IPS-NIHi7 (cell line): ENCODE results near the gene STARD3.
"Not testable (repeated sequence)": the region's sequence is repeated elsewhere in the genome, so short reads cannot be mapped to it uniquely, and the experiment has no call there.

Experiments
- DNase-seq: peaks from one replicate; pipeline ENCODE4 v3.0.0; 2012; ENCODE audit warnings: mixed read lengths; ENCODE audit errors: extremely low spot score

Gene STARD3

DNA sequence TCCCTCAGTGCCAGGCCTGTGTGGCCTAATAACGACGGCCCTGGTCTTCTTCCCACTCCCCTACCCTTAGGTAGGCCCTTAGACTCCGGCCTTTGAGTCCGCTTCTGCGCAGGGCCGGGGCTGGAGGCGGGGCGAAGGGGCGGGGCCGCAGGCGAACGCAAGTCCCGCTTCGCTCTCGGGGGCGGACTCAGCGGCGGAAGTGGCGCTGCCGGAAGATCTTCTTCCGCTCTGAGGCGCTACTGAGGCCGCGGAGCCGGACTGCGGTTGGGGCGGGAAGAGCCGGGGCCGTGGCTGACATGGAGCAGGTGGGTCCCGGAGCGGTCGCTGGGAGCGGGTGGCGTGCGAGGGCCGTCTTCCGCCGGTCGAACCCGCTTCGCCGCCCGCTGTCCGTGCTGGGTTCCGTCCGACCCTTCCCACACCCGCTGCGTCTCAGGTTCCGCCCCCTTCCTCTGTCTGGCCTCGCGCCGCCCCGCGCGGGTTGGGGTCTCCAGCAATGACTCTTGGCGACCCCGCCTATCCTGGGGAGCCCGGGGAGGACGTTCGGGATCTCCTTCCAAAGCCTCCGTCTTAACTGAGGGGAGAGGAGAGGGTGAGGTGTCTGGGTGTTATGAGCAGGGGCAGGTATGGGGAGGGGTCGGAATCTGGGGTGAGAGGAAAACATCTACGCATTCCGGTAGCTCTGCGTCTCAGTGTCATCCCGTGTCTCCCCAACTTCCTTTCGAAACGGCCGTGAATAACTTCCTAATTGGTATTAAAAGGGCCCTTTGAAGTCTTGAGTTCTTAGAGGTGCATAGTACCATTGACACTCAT is at the start of gene STARD3:
TSS of gene STARD3 (plus strand) at position 218 of the 810 bp plus-strand sequence. CDS start 16,388 bp downstream, outside the sequence.
- peak; percentile 93 for DNase-seq

DNA sequence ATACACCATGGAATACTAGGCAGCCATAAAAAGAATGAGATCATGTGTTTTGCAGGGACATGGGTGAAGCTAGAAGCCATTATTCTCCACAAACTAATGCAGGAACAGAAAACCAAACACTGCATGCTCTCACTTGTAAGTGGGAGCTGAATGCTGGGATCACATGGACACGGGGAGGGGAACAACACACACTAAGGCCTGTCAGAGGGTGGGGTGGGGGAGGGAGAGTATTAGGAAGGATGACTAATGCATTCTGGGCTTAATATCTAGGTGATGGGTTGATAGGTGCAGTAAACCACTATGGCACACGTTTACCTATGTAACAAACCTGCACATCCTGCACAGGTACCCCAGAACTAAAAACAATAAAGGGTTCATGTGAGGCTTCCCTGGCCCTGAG is 46.8 kb upstream of the STARD3 start:
- DNase-seq, result not testable (repeated sequence)

DNA sequence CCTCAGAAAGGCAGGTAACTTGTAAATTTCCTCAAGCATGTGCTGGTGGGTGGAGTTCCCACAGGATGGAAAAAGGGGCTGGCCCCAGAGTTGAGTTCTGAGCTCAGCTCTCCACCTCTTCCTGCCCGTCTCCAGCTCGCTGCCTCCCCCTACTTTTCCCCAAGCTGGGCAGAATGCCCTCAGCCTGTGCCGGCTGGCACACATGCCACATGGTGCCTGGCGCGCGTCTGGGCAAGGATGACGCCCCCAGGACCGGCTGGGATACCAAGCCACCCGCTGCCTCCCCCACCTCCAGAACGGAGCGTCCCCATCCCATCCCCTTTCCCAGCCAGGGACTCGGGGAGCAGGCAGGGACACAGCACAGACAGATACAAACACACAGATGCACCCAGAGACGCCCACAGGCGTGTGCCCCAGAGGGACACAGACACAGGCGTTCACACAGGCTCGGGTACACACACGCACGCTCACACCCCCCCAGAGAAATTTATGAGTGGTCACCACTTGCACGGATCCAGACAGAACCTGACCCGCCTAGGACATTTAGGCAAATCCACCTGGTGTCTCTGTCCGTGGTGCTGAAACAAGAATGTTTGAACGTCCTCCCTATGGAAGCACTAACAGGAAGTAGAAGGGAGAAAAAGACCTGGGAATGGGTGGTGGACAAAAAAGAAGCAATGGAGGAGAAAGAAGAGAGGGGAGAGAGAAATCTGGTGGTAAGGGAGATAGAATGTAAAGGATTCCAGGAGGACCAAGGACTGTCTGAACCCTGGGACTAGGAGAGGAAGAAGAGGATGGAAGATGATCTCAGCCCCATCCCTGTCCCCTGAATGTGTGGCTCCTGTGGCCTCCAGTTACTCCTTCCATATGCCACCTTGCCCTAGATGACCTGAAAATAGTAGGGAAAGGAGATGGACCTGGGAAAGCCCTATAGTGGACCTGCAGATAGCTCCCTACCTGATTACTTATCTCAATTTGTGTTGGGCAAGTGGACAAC is 44.7 kb upstream of the STARD3 start:
- peak; percentile 71 for DNase-seq

DNA sequence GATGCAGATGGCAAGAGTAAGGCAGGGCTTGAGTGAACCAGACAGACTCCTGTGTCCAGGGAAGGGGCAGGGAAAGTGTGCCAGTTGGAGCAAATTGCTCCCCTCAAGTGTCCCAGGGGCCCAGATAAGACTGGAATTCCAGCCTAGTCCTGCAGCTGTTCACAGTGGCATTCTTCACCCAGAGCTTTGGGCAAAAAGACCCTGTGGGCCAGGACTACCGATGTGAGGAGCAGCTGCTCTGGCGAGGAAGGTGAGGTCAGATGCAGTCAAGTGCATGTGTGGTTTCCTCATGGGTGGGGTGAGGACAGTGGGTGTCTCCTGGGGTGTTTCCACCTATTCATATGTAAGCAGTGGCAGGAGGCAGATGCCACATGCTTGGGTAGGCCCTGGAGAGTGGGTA is 43.6 kb upstream of the STARD3 start:
- DNase-seq, result no peak

DNA sequence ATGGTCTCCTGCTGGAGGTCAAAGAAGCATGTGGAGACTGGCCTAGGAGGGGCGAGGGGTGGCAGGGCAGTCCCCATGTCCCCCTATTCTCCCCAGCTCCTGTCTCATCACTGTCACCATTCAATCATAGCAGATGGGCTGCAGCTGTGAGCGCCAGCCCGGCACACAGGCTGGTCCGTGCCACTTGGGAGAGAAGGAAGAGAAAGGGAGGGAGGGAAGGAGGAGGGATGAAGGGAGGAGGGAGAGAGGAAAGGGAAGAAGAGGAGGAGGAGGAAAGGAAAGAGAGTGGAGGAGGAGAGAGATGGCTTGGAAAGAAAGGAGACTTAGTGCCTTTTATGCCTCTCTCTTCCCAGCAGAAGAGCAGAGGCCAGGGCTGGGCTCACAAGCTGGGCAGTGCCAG is 41.6 kb upstream of the STARD3 start:
- no peak for DNase-seq

DNA sequence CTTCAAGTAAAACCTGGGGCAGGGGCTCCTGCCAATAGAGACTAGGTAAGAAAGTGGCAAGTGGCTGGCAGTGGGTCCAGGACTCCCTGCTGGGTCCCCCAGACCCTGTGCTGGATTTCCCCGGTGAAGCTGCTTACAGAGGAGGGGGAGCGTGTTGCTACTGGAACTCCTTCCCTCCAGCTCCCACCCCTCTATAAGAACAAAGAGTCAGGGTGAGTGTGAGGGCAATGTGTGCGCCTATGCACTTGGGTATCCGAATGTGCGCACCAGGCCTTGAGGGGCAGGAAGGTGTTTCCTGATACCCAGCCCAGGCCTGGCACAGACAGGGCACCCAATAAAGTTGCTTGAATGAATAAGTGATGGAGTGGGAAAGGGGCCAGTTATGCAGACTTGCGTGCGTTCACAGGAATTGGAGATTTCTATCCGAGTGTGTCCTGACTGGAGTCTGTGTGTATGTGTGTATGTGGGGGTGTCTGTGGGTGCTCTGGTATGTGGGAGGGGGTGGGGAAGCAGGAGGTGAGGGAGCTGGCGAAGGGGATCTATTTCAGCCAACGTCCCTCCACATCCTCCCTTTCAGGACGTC is 40.9 kb upstream of the STARD3 start:
- no peak for DNase-seq

DNA sequence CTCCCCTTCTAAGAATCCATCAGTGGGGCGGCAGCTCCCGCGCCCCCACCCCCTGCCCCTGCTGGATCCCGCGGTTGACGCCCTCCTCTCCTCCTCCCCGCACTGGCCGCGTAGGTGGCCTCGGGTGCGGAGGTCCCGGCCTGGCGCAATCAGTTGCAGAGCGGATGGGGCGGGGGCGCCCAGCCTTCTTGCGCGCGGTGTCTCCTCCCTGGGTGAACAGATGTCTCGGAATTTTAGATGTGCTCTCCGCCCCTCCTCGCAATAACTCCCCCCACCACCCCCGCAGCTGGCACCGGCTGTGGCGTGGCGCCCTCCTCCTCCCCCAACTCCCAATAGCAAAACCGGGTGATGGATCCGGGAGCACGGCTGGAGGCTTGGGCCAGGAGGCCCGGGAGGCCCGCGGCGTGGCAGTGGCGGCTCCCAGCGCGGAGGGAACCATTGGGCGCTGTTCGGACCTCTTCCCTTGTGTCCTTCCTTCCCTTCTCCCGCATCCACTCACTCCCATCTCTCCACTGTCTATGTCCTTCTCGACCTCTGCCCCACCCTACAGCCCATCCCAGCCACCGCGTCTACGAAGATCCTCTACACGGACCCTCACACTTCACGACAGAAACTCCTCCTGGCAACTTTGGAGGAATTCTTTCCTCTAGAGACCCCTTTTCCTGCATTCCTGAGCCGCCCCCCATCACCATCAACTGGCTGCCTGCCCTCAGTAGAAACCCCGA is 40.2 kb upstream of the STARD3 start:
- DNase-seq, result no peak

DNA sequence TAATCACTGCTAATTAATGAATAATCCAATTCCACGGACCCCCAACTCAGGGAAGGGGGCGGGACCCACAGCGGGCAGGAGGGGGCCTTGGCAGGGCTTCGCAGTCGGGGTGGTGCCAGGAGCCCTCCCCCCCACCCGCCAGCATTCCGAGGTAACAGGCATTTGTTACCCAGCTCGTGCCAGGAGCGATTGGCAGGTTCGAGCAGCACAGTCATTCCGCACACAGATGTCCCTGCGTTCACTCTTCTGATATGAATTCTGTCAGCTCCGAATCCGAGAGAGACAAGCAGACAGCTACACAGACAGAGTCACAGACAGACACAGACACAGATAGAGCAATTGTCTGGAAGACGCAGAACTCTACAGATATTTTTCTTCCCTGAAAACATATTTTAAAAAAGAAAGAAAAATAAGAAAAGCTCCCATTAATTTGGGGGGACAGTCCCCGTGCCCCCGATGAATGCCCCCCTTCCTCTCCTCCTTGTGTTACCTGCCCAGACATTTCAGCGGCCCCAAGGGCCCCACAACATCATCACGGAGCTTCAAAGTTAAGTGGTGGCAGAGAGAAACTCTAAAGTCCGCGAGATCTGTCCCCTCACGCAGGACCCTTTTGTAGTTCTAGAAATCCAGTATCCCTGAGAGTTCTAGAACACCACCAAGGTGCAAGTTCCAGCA is 39.4 kb upstream of the STARD3 start:
- DNase-seq, result no peak

DNA sequence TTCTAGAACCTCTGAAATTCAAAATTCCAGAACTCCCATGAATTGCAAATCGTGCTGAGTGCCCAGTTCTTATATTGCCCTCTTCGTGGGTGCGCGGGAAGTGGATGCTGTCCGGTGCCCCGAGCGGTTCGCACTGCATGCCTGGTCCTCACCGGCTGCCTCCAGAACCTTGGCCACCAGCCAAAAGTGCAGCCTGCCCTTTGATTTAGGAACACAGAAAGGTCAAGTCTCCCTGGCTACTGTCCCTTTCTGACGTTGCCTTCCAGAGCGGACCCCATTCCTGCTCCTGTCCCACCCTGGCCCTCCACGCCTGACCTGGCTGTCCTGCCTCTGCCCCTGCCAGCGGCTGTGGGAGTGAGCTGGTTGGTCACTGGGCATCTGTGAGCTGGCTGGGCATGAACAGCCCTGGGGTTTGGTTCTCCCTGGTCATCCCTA is 38.9 kb upstream of the STARD3 start:
- DNase-seq, result no peak

DNA sequence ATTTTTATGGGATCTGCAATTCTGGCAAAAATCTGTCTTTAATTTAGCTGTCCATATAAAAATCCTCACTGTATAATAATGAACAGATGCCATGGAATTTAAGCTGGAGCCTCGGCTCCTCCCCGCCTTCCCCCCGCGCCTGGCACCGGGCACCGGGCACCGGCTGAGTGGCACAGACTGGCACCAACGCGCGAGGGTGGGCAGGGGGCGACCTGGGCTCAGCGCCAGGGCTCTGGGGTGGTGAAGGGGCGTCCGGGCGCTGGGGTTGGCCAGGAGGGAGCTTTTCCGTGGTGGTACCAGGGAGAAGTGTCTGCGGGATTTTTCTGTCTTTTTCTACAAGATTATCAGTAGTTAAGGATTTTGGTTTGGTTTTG is 38.3 kb upstream of the STARD3 start:
- DNase-seq, result no peak

DNA sequence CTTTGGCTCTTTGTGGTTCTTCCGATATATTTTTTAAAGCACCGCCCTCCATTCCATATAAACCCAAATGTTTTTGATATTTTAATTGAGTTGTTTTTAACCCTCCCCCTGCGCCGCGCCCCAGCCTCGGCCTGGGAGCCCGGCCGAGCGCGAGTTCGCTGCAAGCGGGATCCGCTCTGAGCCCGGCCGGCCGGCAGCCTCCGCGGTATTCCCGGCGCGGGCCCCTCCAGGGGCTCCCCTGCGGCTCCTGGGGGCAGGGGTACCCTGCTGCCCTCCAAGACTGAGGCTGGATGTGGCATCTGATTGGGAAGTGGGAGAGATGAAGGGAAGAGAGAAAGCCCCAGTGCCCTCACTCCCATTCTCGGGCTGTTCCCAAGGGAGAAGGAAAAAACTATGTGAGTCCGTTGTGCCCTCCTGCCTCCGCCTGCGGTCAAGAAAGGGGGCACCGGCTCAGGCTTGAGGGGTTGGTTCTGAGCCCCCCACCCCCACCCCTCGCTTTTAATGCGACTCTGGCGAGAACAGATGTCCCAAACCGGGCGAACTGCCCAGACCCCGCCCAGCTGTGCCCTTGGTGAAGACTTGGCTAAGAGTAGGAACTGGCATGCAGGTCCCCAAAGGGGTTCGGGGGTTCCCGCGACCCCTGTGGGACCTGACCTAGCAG is 37.8 kb upstream of the STARD3 start:
- no peak for DNase-seq

DNA sequence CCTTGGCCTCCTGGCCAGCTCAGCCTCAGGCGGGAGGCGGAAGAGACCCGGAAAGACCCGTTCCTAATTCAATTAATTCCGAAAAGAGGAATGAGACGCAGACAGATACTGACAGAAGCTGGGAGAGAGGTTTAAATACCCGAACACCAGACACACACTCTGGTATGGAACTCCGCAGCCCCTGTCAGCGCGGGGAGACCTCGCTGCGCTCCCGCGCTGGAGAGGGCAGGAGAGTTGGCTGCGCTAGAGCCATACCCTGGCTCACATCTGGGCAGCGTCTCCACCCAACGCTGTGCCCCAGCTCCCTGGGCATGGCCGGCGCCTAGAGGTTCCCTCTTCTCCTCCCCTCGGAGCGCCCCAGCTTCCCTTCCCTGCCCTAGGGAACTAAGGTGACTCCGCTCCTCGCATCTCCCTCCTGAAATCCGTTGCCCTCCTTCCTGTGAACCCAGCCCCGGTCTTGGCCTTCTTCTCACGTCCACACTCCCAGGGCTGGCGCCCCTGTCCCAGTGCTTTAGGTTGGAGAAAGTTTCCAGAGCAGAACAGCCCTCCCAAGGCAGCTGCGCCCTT is 37.2 kb upstream of the STARD3 start:
- DNase-seq, result no peak

DNA sequence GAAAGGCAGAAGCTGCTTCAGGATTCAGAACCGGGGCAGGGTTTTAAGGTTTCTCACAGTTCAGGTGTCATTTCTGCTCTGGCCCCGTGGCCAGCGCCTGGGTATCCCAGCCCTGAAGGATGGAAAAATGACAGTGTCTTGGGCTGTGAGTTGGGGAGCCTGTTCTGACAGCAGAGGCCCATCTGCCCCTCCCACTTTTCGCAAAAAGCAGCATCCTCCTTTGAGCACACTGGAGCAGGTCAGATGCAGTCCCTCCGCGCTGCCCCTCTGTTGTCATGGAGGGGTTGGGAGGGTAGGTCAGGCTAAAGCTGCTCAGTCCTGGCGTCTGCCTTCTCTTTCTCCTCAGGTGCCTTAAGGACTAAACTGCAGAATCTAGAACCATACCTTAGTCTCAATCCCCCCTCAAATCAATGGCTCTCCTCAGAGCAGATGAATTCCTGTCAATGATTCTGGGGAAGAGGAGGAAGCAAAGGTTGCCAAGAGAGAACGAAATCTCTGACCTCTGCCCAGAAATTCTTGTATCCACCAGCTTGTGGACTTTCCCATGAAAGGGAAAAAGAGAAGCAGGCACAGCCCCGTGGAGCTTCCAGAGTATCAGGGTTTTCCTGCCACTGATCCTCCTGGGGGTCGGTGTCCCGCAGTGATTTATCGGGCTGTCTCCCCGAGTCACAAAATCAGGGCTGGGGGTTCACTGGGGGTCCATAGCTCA is 36.5 kb upstream of the STARD3 start:
- DNase-seq, result no peak

DNA sequence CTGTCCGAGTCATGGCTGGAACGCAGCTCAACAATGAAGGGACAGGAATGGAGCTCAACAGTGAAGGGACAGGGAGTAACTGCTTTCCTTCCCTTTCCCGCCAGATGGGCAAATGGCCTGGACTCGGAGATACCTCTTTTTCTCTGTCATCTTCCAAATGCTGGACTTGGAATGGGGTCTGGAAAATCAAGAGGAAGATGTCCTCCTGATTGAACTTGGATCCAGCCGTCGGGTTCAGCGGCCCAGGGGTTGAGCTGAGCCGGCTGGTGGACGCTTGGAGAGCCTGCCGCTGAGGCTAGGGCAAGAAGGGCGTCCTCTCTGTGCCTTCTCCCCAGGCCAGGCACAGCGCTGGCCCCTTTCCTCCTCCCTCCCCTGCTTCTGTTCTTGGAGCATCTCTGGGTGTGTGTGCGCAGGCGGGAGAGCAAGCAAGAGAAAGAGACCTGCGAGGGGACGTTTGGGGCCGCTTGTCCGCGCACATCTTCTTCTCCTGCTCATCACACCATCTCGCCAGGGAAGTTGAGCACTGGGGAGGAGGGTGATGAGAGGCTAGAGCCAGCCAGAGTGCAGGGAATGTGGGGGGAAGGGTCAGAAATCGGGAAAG is 35.8 kb upstream of the STARD3 start:
- DNase-seq, result no peak

DNA sequence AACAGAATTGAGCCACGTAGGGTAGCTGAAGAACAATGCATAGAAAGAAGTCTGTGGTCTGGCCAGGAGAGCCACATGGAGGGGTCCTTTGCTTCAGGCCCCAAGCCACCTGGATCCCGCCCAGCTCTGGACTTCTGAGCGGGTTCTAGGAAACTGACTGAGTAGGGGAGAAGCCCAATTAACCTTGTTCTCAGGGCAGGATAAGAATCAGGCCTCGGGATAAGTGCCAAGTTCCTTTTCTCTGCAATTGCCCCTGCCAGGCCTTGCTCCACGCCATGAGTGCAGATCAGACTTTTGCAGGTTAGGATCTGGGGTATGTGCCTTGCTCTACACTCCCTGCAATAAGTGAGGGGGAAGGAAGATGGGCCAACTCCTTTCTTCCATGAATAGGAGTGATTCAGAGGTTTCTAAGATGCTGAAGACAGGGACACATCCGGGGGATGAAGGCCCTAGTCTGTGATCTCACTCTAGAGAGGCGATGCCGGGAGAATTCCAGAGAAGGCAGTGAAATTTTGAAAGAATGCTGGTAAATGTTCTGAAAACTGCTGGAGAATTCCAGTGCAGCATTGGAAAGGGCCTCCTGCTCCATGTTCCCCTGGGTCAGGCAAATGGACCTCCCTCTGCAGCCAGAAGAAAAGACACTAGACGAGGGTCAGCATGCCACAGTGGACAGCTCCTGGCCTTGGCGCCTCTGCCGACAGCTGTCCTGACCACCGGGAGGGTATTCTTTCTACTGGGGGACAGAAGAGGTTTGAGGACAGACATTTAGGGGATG is 35.0 kb upstream of the STARD3 start:
- no peak for DNase-seq

DNA sequence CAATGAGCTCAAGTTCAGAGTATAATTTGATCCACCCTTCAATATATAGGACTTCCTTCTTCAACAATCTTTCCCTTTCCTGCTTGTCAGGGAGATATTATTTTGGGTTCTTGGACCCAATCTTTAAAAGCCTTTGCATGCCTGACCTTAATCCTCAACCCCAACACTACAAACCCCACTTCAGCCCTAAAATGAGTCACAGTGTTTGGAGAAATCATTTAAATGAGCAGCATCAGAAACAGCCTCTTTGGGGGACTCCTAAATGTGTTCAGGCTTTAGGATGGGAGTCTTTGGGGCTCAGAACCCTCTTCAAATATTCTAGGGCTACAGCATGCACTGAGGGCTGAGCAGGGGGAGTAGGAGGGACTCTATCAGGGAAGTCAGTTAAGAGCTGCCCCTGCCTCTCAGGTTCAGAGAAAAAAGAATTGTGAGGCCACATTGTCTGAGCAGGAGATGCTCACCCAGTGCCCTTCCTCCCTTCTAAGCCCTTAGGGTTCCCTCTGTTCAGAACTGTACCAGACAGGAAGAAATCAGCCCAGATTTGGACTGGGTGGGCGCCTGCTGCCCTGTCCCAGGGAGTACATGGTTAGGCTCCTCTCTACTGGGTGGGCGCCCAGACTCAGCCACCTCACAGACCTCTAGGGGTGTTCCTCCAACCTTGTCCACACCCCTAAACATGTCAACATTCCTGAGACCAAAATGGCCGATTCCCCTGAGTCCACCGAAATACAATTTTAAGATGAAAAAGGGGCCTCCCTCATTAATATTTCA is 34.2 kb upstream of the STARD3 start:
- no peak for DNase-seq

DNA sequence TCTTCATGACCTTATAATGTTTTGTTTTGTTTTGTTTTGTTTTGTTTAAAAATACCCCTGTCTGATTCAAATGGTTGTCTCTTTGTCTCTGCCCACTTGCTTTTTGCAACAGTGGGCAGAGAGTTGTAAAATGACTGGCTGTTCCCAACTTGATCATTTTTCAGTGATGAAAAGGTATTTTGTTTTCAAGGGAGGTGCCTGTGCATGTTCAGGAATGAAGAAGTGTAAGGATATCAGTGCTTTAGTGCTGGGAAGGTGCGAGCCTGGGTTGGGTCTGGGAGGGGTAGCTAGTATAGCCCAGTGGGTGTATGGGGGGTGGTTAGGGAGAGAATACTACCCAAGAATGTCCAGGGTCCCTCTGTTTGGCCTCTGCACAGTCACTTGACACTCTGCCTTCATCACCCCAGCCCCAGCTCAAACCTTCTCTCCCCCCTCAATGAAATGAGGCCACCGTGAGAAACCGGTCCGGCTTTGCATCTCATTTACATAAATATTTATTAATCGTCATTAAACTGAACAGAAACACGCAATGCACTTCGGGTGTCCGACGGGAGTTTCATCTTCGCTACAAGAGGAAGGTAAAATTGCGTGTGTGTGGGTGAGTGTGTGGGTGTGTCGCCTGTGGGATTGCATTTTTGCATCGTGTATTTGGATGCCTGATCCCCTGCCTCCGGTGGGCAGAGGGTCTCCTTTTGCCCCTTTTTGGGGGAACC is 33.5 kb upstream of the STARD3 start:
- no peak for DNase-seq
